GM23248 (cell line): ENCODE measurements around the gene SLC9A9. TPM values are rescaled to one million over a fixed set of nuclear protein-coding genes. Genes with fewer than 3 reads are reported as not detected.

Source experiments
- DNase-seq: peaks from one replicate; pipeline ENCODE4 v3.0.0-alpha.2; 2015
- H2AFZ ChIP-seq: fragments of 200-600 bp; sonication (generic); 2 replicates; pipeline ENCODE4 v1.6.1; 2016; ENCODE audit warnings: antibody characterized with exemption
- H3F3A ChIP-seq: fragments of 200-600 bp; sonication (generic); 2 replicates; pipeline ENCODE4 v1.6.1; 2016; ENCODE audit warnings: mild to moderate bottlenecking, antibody characterized with exemption, mixed run types; ENCODE audit not compliant: insufficient read depth
- H3K27ac ChIP-seq: fragments of 200-600 bp; sonication (generic); 2 replicates; pipeline ENCODE4 v1.5.1; 2016; ENCODE audit warnings: mild to moderate bottlenecking
- H3K27me3 ChIP-seq: fragments of 200-600 bp; sonication (generic); replicated peaks from 2 replicates; pipeline ENCODE4 v1.6.1; 2016; ENCODE audit warnings: mild to moderate bottlenecking; ENCODE audit not compliant: insufficient read depth
- H3K36me3 ChIP-seq: fragments of 200-600 bp; sonication (generic); 2 replicates; pipeline ENCODE4 v1.6.1; 2016; ENCODE audit warnings: low read depth, mild to moderate bottlenecking
- H3K4me1 ChIP-seq: fragments of 200-600 bp; sonication (generic); 2 replicates; pipeline ENCODE4 v1.6.1; 2016; ENCODE audit warnings: mild to moderate bottlenecking; ENCODE audit not compliant: insufficient read depth
- H3K4me2 ChIP-seq: fragments of 200-600 bp; sonication (generic); one replicate; pipeline ENCODE4 v1.6.1; 2016; ENCODE audit warnings: mild to moderate bottlenecking; ENCODE audit not compliant: unreplicated experiment
- H3K4me3 ChIP-seq: fragments of 200-600 bp; sonication (generic); 2 replicates; pipeline ENCODE4 v1.5.1; 2016; ENCODE audit warnings: mild to moderate bottlenecking
- H3K79me2 ChIP-seq: fragments of 200-600 bp; sonication (generic); 2 replicates; pipeline ENCODE4 v1.6.1; 2016; ENCODE audit warnings: mild to moderate bottlenecking; ENCODE audit not compliant: insufficient read depth
- H3K9ac ChIP-seq: fragments of 200-600 bp; sonication (generic); 2 replicates; pipeline ENCODE4 v1.6.1; 2016; ENCODE audit warnings: mild to moderate bottlenecking
- H3K9me2 ChIP-seq: fragments of 200-600 bp; sonication (generic); 2 replicates; pipeline ENCODE4 v1.6.1; 2016; ENCODE audit warnings: mixed run types, mild to moderate bottlenecking, moderate library complexity; ENCODE audit not compliant: insufficient read depth
- H3K9me3 ChIP-seq: fragments of 200-600 bp; sonication (generic); one replicate; pipeline ENCODE4 v1.6.1; 2017; ENCODE audit warnings: low read depth
- H4K20me1 ChIP-seq: fragments of 200-600 bp; sonication (generic); 2 replicates; pipeline ENCODE4 v1.6.0; 2016; ENCODE audit not compliant: insufficient read depth
- EZH2 ChIP-seq: fragments of 200-600 bp; sonication (generic); IDR thresholded peaks from 2 replicates; pipeline ENCODE4 v1.6.1; 2018; ENCODE audit warnings: antibody characterized with exemption, mild to moderate bottlenecking; ENCODE audit not compliant: insufficient read depth, poor library complexity, severe bottlenecking
- EZH2phosphoT487 ChIP-seq: fragments of 200-600 bp; sonication (generic); IDR thresholded peaks from 2 replicates; pipeline ENCODE4 v1.6.1; 2018; ENCODE audit warnings: antibody characterized with exemption, moderate library complexity, mild to moderate bottlenecking, low read depth; ENCODE audit not compliant: insufficient read depth
- WGBS, 2 experiments: methylation state at CpG; one replicate each; pipeline ENCODE4 v1.1.6; 2015 to 2017; ENCODE audit warnings: low lambda C conversion rate in 2 of 2, low coverage in 1 of 2; ENCODE audit errors: missing lambda C conversion rate in 2 of 2; 5-methylcytosine and 5-hydroxymethylcytosine counted together
- in situ Hi-C: fragments of 300-500 bp; cut with MboI; formaldehyde crosslinking; loops from 2 replicates; pipeline ENCODE4 v1.15.0; 2020
- polyA plus RNA-seq: library from polyadenylated mRNA; unstranded; fragments of >200 nt; fragmentation: Nextera tagmentation; extraction: Ambion mirVana; gene quantifications from 2 replicates; pipeline ENCODE4 v1.2.1, GENCODE V29; 2016
- total RNA-seq: library from RNA; depleted of rRNA; stranded (reverse); fragments of >200 nt; shearing (Covaris generic); gene quantifications from 2 replicates; pipeline ENCODE4 v1.2.3, GENCODE V29; 2014

Gene SLC9A9
- total and polyA plus RNA-seq, 2 experiments from 2014 or later = 2.8 to 3.2 TPM

GRCh38 chr3:143234526-143234925 lies 613.7 kb downstream of the SLC9A9 start:
- Histone ChIP-seq H3K27me3 (no peaks in the 10 kb centered on the region), H3K36me3 (no peaks in the 10 kb centered on the region), H3K9me3 (no peaks in the 10 kb centered on the region), H3K4me1 (peaks cover 15% of the 10 kb centered on the region), H2AFZ (no peak overlapping the region), H3K9ac (no peak overlapping the region), H3F3A (peaks cover 4% of the 10 kb centered on the region; the same call in 1 of the 2 replicates), H3K9me2 (no peaks in the 10 kb centered on the region), H4K20me1 (no peaks in the 10 kb centered on the region), H3K4me2 (peak overlapping the region; percentile 6), H3K4me3 (no peak overlapping the region), H3K79me2 (no peaks in the 10 kb centered on the region), H3K27ac (no peak overlapping the region)
- DNase-seq = peak; percentile 43
- in situ Hi-C loops = no loop called here
- TF ChIP-seq EZH2 (no peak), EZH2phosphoT487 (no peak)
- 19 to 38% methylated on average over 1 of the region's 1 CpG for WGBS, 2 experiments

GRCh38 chr3:143232981-143233380 lies 615.3 kb downstream of the SLC9A9 start:
- Histone ChIP-seq H3F3A (peaks cover 4% of the 10 kb centered on the region; the same call in 1 of the 2 replicates), H2AFZ (no peak overlapping the region), H3K27ac (no peak overlapping the region), H3K4me2 (no peak overlapping the region), H4K20me1 (no peaks in the 10 kb centered on the region), H3K9me3 (no peaks in the 10 kb centered on the region), H3K27me3 (no peaks in the 10 kb centered on the region), H3K4me3 (no peak overlapping the region), H3K9me2 (no peaks in the 10 kb centered on the region), H3K79me2 (no peaks in the 10 kb centered on the region), H3K36me3 (no peaks in the 10 kb centered on the region), H3K9ac (no peak overlapping the region), H3K4me1 (peaks cover 7% of the 10 kb centered on the region; the same call in 1 of the 2 replicates)
- WGBS, 2 experiments = 84 to 92% methylated on average over 1 of the region's 1 CpG
- in situ Hi-C loops = no loop called here
- DNase-seq = no peak
- TF ChIP-seq EZH2phosphoT487 (no peak), EZH2 (no peak)

- no peaks in the 10 kb centered on the region for H3K27me3 ChIP-seq
- no peaks in the 10 kb centered on the region for H3F3A ChIP-seq
- TF ChIP-seq EZH2 (no peak), EZH2phosphoT487 (no peak)
- no peaks in the 10 kb centered on the region for H4K20me1 ChIP-seq
- H3K79me2 ChIP-seq = no peaks in the 10 kb centered on the region
- H3K4me3 ChIP-seq = no peak overlapping the region
- no peaks in the 10 kb centered on the region for H3K9me3 ChIP-seq
- no peaks in the 10 kb centered on the region for H3K36me3 ChIP-seq
- DNase-seq = no peak
- no peak overlapping the region for H3K9ac ChIP-seq
- H3K9me2 ChIP-seq = no peaks in the 10 kb centered on the region
- 90 to 91% methylated on average over 12 of the region's 12 CpGs for WGBS, 2 experiments
- H2AFZ ChIP-seq = no peak overlapping the region
- no peak overlapping the region for H3K27ac ChIP-seq
- H3K4me2 ChIP-seq = no peak overlapping the region
- in situ Hi-C loops = no loop called here
- no peaks in the 10 kb centered on the region for H3K4me1 ChIP-seq
These were observed 619.9 kb downstream of the SLC9A9 start for GRCh38 chr3:143228405-143228804.

DNA sequence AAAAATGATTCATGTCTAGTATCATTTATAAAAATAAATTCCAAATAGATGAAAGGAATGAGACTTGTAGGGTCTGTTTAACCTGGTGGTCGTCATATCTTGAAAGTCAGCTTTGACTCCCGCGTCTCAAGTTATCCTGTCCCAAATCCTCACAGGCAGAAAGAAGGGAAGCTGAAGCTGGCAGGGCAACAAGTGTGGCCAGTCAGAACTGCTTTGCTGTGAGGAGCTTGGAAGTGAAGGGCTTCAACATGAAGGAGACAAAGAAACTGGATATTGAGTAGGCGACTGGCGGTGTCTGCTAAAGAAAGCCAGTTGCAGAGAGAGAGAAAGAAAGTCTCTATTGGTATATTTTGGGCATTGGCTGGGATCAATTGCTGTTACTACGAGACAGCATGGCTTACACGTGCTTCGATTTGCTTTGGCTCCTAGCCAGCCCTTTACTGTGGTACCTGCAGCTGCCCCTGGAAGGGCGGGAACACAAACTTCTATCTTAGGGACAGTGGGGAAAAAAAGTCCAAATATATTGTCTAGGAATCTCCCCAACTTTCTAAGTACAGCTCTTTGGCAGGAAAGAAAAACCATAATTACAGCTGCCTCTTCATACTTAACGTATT lies 621.5 kb downstream of the SLC9A9 start:
- Histone ChIP-seq H3K4me2 (no peak overlapping the region), H3K36me3 (no peaks in the 10 kb centered on the region), H3K9ac (no peak overlapping the region), H2AFZ (no peak overlapping the region), H3F3A (no peaks in the 10 kb centered on the region), H3K79me2 (no peaks in the 10 kb centered on the region), H3K27ac (no peak overlapping the region), H3K4me3 (no peak overlapping the region), H3K9me2 (no peaks in the 10 kb centered on the region), H4K20me1 (no peaks in the 10 kb centered on the region), H3K4me1 (peaks cover 8% of the 10 kb centered on the region; the same call in 1 of the 2 replicates), H3K9me3 (no peaks in the 10 kb centered on the region), H3K27me3 (no peaks in the 10 kb centered on the region)
- no peak for TF ChIP-seq EZH2
- no peak for TF ChIP-seq EZH2phosphoT487
- DNase-seq = no peak
- 71 to 72% methylated on average over 10 of the region's 10 CpGs for WGBS, 2 experiments
- in situ Hi-C loops = no loop called here
